Neural cell (in vitro differentiated cells): ENCODE measurements around the gene NXPH3.

Experiments used
- CTCF ChIP-seq: fragments of 450-650 bp; IDR thresholded peaks from 2 replicates; pipeline ENCODE4 v1.5.1; 2014; ENCODE audit warnings: antibody characterized with exemption, mild to moderate bottlenecking, moderate library complexity; ENCODE audit not compliant: poor library complexity, severe bottlenecking
- EP300 ChIP-seq: fragments of 450-650 bp; conservative IDR thresholded peaks from 2 replicates; pipeline ENCODE4 v1.6.1; 2014; ENCODE audit warnings: antibody characterized with exemption, mild to moderate bottlenecking, moderate library complexity; ENCODE audit not compliant: poor library complexity, severe bottlenecking
- EZH2 ChIP-seq: fragments of 200-600, 300-800 bp; shearing (Covaris generic), sonication (generic); IDR thresholded peaks from 2 replicates; pipeline ENCODE4 v1.6.1; 2014; ENCODE audit warnings: antibody characterized with exemption, low read length, borderline replicate concordance, mild to moderate bottlenecking; ENCODE audit not compliant: insufficient read depth, poor library complexity, severe bottlenecking
- RAD21 ChIP-seq: fragments of 450-650 bp; conservative IDR thresholded peaks from 2 replicates; pipeline ENCODE4 v1.6.1; 2014; ENCODE audit warnings: antibody characterized with exemption, mild to moderate bottlenecking, moderate library complexity
- REST ChIP-seq: IDR thresholded peaks from 2 replicates; pipeline ENCODE4 v1.6.1; 2012; ENCODE audit warnings: borderline replicate concordance
- SMC3 ChIP-seq: fragments of 450-650 bp; conservative IDR thresholded peaks from 2 replicates; pipeline ENCODE4 v1.6.1; 2014; ENCODE audit warnings: antibody characterized with exemption, mild to moderate bottlenecking, moderate library complexity; ENCODE audit not compliant: poor library complexity
- TAF1 ChIP-seq: IDR thresholded peaks from 2 replicates; pipeline ENCODE4 v1.6.1; 2012; ENCODE audit warnings: low read depth

- TF ChIP-seq CTCF (no peak), EZH2 (no peak), SMC3 (no peak), REST (no peak), EP300 (no peak), TAF1 (no peak), RAD21 (no peak)
Observed at GRCh38 chr17:49555495-49556222, 20.0 kb upstream of the NXPH3 start.
